H1 (cell line): Measurements from ENCODE around the gene CELF2. TPM values are rescaled to one million over a fixed set of nuclear protein-coding genes. Genes with fewer than 3 reads are reported as not detected.

ENCODE experiments used
- CTCF ChIA-PET: fragments of 300-600 bp; sonication (Branson Sonifier 250); formaldehyde crosslinking; loops from one replicate; lab custom pipeline; 2021; ENCODE audit not compliant: partially characterized antibody; lab: Charles Lee
- POLR2A ChIA-PET: fragments of 300-600 bp; sonication (Branson Sonifier 250); formaldehyde crosslinking; loops from one replicate; lab custom pipeline; 2021; ENCODE audit warnings: inconsistent platforms; ENCODE audit not compliant: partially characterized antibody; lab: Charles Lee
- DNase-seq, 2 experiments: peaks; one replicate each; pipeline versions ENCODE4 v3.0.0 to v3.0.0-alpha.2; 2010 to 2022; ENCODE audit warnings: low spot score in 2 of 2, low read depth in 1 of 2, mixed read lengths in 1 of 2
- FAIRE-seq: peaks from 2 replicates; lab custom pipeline; 2011; peaks lifted over from hg19 to GRCh38; lab: Jason Lieb, UNC
- H2AFZ ChIP-seq: 2 replicates; pipeline ENCODE4 v1.8.1; 2012; ENCODE audit warnings: low read length, inconsistent platforms
- H2AK5ac ChIP-seq: 2 replicates; pipeline ENCODE4 v1.6.1; 2013; ENCODE audit warnings: low read depth, low read length
- H2BK120ac ChIP-seq: replicated peaks from 2 replicates; pipeline ENCODE3; 2013; ENCODE audit warnings: low read depth, low read length, inconsistent platforms
- H2BK12ac ChIP-seq: 2 replicates; pipeline ENCODE4 v1.6.1; 2013; ENCODE audit warnings: low read depth, low read length
- H2BK15ac ChIP-seq: 2 replicates; pipeline ENCODE4 v1.6.1; 2013; ENCODE audit warnings: low read length
- H2BK20ac ChIP-seq: 2 replicates; pipeline ENCODE4 v1.6.1; 2013; ENCODE audit warnings: low read length
- H2BK5ac ChIP-seq: 2 replicates; pipeline ENCODE4 v1.6.1; 2013; ENCODE audit warnings: low read depth, low read length
- H3K14ac ChIP-seq: 2 replicates; pipeline ENCODE4 v1.6.1; 2013; ENCODE audit warnings: inconsistent platforms; ENCODE audit not compliant: insufficient read length
- H3K18ac ChIP-seq: 2 replicates; pipeline ENCODE4 v1.6.1; 2013; ENCODE audit warnings: low read length; ENCODE audit errors: extremely low read depth
- H3K23ac ChIP-seq: 2 replicates; pipeline ENCODE4 v1.6.1; 2013; ENCODE audit warnings: inconsistent platforms; ENCODE audit not compliant: insufficient read length
- H3K23me2 ChIP-seq: 2 replicates; pipeline ENCODE4 v1.6.1; 2013; ENCODE audit warnings: low read depth, low read length
- H3K27ac ChIP-seq: 2 replicates; pipeline ENCODE4 v1.6.1; 2011; ENCODE audit warnings: low read depth, low read length, inconsistent platforms
- H3K27me3 ChIP-seq, 4 experiments: replicated peaks in 1 of 4; 1 replicate in 1 of 4; 2 replicates in 3 of 4; pipeline versions ENCODE4 v1.6.1 to v1.8.1; 2011 to 2013; ENCODE audit warnings: low read length in 3 of 4, mild to moderate bottlenecking in 3 of 4, inconsistent platforms in 2 of 4, mixed read lengths in 2 of 4, moderate library complexity in 1 of 4; ENCODE audit not compliant: control insufficient read depth in 3 of 4, insufficient read depth in 3 of 4; ENCODE audit errors: extremely low read depth in 1 of 4
- H3K36me3 ChIP-seq, 4 experiments: 2 replicates each; pipeline versions ENCODE4 v1.6.1 to v1.8.1; 2011 to 2013; ENCODE audit warnings: mild to moderate bottlenecking in 4 of 4, low read length in 3 of 4, moderate library complexity in 2 of 4, control low read depth in 1 of 4, inconsistent platforms in 1 of 4; ENCODE audit not compliant: insufficient read depth in 4 of 4, control insufficient read depth in 2 of 4
- H3K4ac ChIP-seq: replicated peaks from 2 replicates; pipeline ENCODE3; 2013; ENCODE audit warnings: low read length, low read depth, mixed read lengths, inconsistent platforms; ENCODE audit not compliant: insufficient read length
- H3K4me1 ChIP-seq, 4 experiments: replicated peaks in 1 of 4; 1 replicate in 1 of 4; 2 replicates in 3 of 4; pipeline versions ENCODE4 v1.6.1 to v1.8.1; 2011 to 2013; ENCODE audit warnings: low read length in 3 of 4, inconsistent platforms in 2 of 4, mixed read lengths in 1 of 4; ENCODE audit not compliant: insufficient read depth in 4 of 4, control insufficient read depth in 3 of 4
- H3K4me2 ChIP-seq, 2 experiments: 2 replicates each; pipeline versions ENCODE4 v1.6.1 to v1.8.1; 2011 to 2013; ENCODE audit warnings: low read depth in 2 of 2, low read length in 2 of 2, control low read depth in 1 of 2, inconsistent platforms in 1 of 2, mild to moderate bottlenecking in 1 of 2; ENCODE audit not compliant: insufficient read depth in 1 of 2
- H3K4me3 ChIP-seq, 4 experiments: fragments of 200-600, 300-600 bp in 1 of 4; sonication (generic), shearing (Covaris generic), sonication (Bioruptor Twin) in 1 of 4; 2 replicates each; pipeline versions ENCODE4 v1.5.1 to v1.8.1; 2011 to 2016; ENCODE audit warnings: low read length in 4 of 4, low read depth in 3 of 4, control low read depth in 2 of 4, inconsistent platforms in 2 of 4, mild to moderate bottlenecking in 2 of 4, mixed read lengths in 1 of 4, moderate library complexity in 1 of 4; ENCODE audit not compliant: insufficient read depth in 2 of 4; ENCODE audit errors: extremely low read depth in 1 of 4
- H3K56ac ChIP-seq: replicated peaks from 2 replicates; pipeline ENCODE3; 2013; ENCODE audit warnings: low read depth, mild to moderate bottlenecking, mixed read lengths, low read length, inconsistent platforms; ENCODE audit not compliant: insufficient read length
- H3K79me1 ChIP-seq: 2 replicates; pipeline ENCODE4 v1.6.1; 2013; ENCODE audit warnings: low read depth, low read length, control low read depth
- H3K79me2 ChIP-seq, 2 experiments: 2 replicates each; pipeline versions ENCODE4 v1.6.1 to v1.8.1; 2012 to 2013; ENCODE audit warnings: low read length in 2 of 2, mild to moderate bottlenecking in 2 of 2, inconsistent platforms in 1 of 2; ENCODE audit not compliant: insufficient read depth in 2 of 2, control insufficient read depth in 1 of 2
- H3K9ac ChIP-seq, 4 experiments: replicated peaks in 1 of 4; 1 replicate in 1 of 4; 2 replicates in 3 of 4; pipeline versions ENCODE4 v1.6.1 to v1.8.1; 2011 to 2013; ENCODE audit warnings: low read depth in 3 of 4, low read length in 3 of 4, control low read depth in 2 of 4, mild to moderate bottlenecking in 2 of 4, moderate library complexity in 2 of 4, inconsistent platforms in 1 of 4; ENCODE audit errors: extremely low read depth in 1 of 4
- H3K9me3 ChIP-seq, 2 experiments: 2 replicates each; pipeline versions ENCODE4 v1.6.1 to v1.8.1; 2012 to 2013; ENCODE audit warnings: mild to moderate bottlenecking in 2 of 2, moderate library complexity in 2 of 2, control low read depth in 1 of 2, inconsistent platforms in 1 of 2, low read depth in 1 of 2, low read length in 1 of 2, mixed read lengths in 1 of 2; ENCODE audit not compliant: insufficient read depth in 2 of 2
- H4K20me1 ChIP-seq, 2 experiments: replicated peaks in 1 of 2; 2 replicates each; pipeline versions ENCODE3 to v1.8.1; 2011 to 2013; ENCODE audit warnings: inconsistent platforms in 2 of 2, low read length in 2 of 2, mild to moderate bottlenecking in 1 of 2; ENCODE audit not compliant: insufficient read depth in 2 of 2, control insufficient read depth in 1 of 2
- H4K5ac ChIP-seq: 2 replicates; pipeline ENCODE4 v1.6.1; 2013; ENCODE audit warnings: low read length, low read depth, mixed read lengths, inconsistent platforms; ENCODE audit not compliant: insufficient read length
- H4K8ac ChIP-seq: 2 replicates; pipeline ENCODE4 v1.8.0; 2013; ENCODE audit warnings: mild to moderate bottlenecking, moderate library complexity, low read length, inconsistent platforms; ENCODE audit not compliant: insufficient read depth; ENCODE audit errors: extremely low read depth
- H4K91ac ChIP-seq: replicated peaks from 2 replicates; pipeline ENCODE3; 2013; ENCODE audit warnings: low read length, mixed read lengths, inconsistent platforms; ENCODE audit not compliant: insufficient read length
- CBX5 ChIP-seq: fragments of 300-800, 300-1000 bp; sonication (generic); IDR thresholded peaks from 2 replicates; pipeline ENCODE4 v1.7.1; 2016; ENCODE audit warnings: antibody characterized with exemption, low read length, low read depth
- EZH2 ChIP-seq: fragments of 200-600 bp; sonication (generic); IDR thresholded peaks from 2 replicates; pipeline ENCODE4 v1.7.1; 2012; ENCODE audit warnings: low read depth, mild to moderate bottlenecking, moderate library complexity, low read length, inconsistent platforms; ENCODE audit not compliant: severe bottlenecking
- GTF2F1 ChIP-seq: IDR thresholded peaks from 2 replicates; pipeline ENCODE4 v1.6.1; 2012; ENCODE audit warnings: low read depth, low read length, improper control_type of control experiment, borderline replicate concordance
- KDM1A ChIP-seq: fragments of 200-600, 300-600 bp; sonication (generic); IDR thresholded peaks from 2 replicates; pipeline ENCODE4 v1.7.1; 2016; ENCODE audit warnings: mild to moderate bottlenecking, low read length, borderline replicate concordance
- KDM5A ChIP-seq: fragments of 200-600 bp; IDR thresholded peaks from 2 replicates; pipeline ENCODE4 v1.7.1; 2012; ENCODE audit warnings: mild to moderate bottlenecking, low read length, inconsistent platforms, mixed read lengths
- NANOG ChIP-seq: IDR thresholded peaks from 2 replicates; pipeline ENCODE4 v1.6.1; 2011; ENCODE audit warnings: low read length, low read depth, mild to moderate bottlenecking, inconsistent platforms; ENCODE audit not compliant: insufficient read depth, poor library complexity, severe bottlenecking
- PHF8 ChIP-seq: fragments of 200-600 bp; sonication (generic); conservative IDR thresholded peaks from 2 replicates; pipeline ENCODE4 v1.7.1; 2012; ENCODE audit warnings: low read depth, mild to moderate bottlenecking, inconsistent platforms, low read length, moderate library complexity
- POLR2A ChIP-seq, 2 experiments: IDR thresholded peaks; 1 replicate in 1 of 2; 2 replicates in 1 of 2; pipeline ENCODE4 v1.6.1; 2011; ENCODE audit warnings: low read depth in 2 of 2, low read length in 2 of 2, mild to moderate bottlenecking in 2 of 2; ENCODE audit errors: control extremely low read depth in 1 of 2
- RFX5 ChIP-seq: IDR thresholded peaks from 2 replicates; pipeline ENCODE4 v1.6.1; 2011; ENCODE audit warnings: low read depth, low read length, improper control_type of control experiment, borderline replicate concordance
- RNF2 ChIP-seq: fragments of 200-900, 300-1000 bp; sonication (generic); IDR thresholded peaks from 2 replicates; pipeline ENCODE4 v1.7.1; 2016; ENCODE audit warnings: borderline replicate concordance, low read depth, mild to moderate bottlenecking, antibody characterized with exemption, low read length; ENCODE audit not compliant: poor library complexity, severe bottlenecking; ENCODE audit errors: missing control alignments
- WGBS, 2 experiments: shearing (Covaris generic) in 1 of 2; methylation state at CpG; one replicate each; pipeline versions ENCODE4 v1.1.6 to v1.1.7; 2013 to 2015; ENCODE audit warnings: low lambda C conversion rate in 2 of 2, mixed read lengths in 2 of 2, inconsistent platforms in 1 of 2, low coverage in 1 of 2, missing lambda C conversion rate in 1 of 2; ENCODE audit not compliant: insufficient replicate concordance in 2 of 2, insufficient coverage in 1 of 2, insufficient read length in 1 of 2; ENCODE audit errors: extremely low coverage in 1 of 2, missing lambda C conversion rate in 1 of 2; 5-methylcytosine and 5-hydroxymethylcytosine counted together
- polyA plus RNA-seq, 7 experiments: library from polyadenylated mRNA; depleted of rRNA in 3 of 7; stranded (reverse) in 5 of 7; unstranded in 2 of 7; fragments of >200 nt in 5 of 7; fragments of 200-250 nt in 2 of 7; gene quantifications; 1 replicate in 5 of 7; 2 replicates in 1 of 7; 4 replicates in 1 of 7; pipeline versions ENCODE4 v1.2.1 to v1.2.3, GENCODE V29; 2011 to 2013; ENCODE audit warnings: missing spikeins in 2 of 7, mixed read lengths in 2 of 7
- total RNA-seq: library from RNA; stranded (reverse); fragmentation: NEBNext Ultra II Directional; extraction: Animal tissue kit (Norgen Biotek cat#: 25700); gene quantifications from 2 replicates; pipeline ENCODE4 v1.2.1, GENCODE V29; 2021
- TF ChIP-seq, protein P1 (sequence below): IDR thresholded peaks from 2 replicates; pipeline ENCODE4 v1.6.1; 2012; ENCODE audit warnings: low read length, inconsistent platforms

The CELF2 gene
- total and polyA plus RNA-seq, 2 of the 8 experiments (the other 6 are each of a cell fraction or from before 2014, with no cell fraction given) = 18.3 to 22.7 TPM

GRCh38 chr10:11191678-11192077 is 174.0 kb downstream of the CELF2 start:
- DNase-seq = no peak
- Histone ChIP-seq H2BK15ac (no peak overlapping the region), H3K4me3 (no peak overlapping the region), H4K8ac (no peak overlapping the region), H3K36me3 (peaks cover 0 to 2% (median 0%) of the 10 kb centered on the region in 4 experiments; a peak in 1 of 8 replicates), H3K9me3 (no peaks in the 10 kb centered on the region), H3K4me2 (no peak overlapping the region), H2AK5ac (no peak overlapping the region), H3K4ac (no peak overlapping the region), H3K9ac (no peak overlapping the region), H3K27ac (no peak overlapping the region), H3K79me2 (no peaks in the 10 kb centered on the region), H3K27me3 (no peaks in the 10 kb centered on the region), H2BK20ac (no peak overlapping the region; the same call in 1 of the 2 replicates), H4K5ac (no peak overlapping the region), H3K56ac (no peak overlapping the region), H2AFZ (no peak overlapping the region), H3K23me2 (no peaks in the 10 kb centered on the region), H2BK5ac (no peak overlapping the region), H3K4me1 (peaks cover 2 to 19% (median 9%) of the 10 kb centered on the region in 4 experiments), H2BK120ac (no peak overlapping the region), H4K91ac (no peak overlapping the region), H2BK12ac (peak overlapping the region; percentile 29; the same call in 1 of the 2 replicates), H3K14ac (no peak overlapping the region), H3K79me1 (no peaks in the 10 kb centered on the region), H3K23ac (no peak overlapping the region), H3K18ac (no peak overlapping the region), H4K20me1 (no peaks in the 10 kb centered on the region)
- no peak for FAIRE-seq
- CTCF ChIA-PET = interaction anchor here (0.6 to 1.7 kb wide), 2 partner anchors 10 to 20 kb away, joined by 3 to 9 read pairs; no protein-coding TSS in a partner anchor
- 95% methylated on average over 5 of the region's 5 CpGs; no CpG with 5 or more reads in 1 of the 2 experiments for WGBS, 2 experiments
- POLR2A ChIA-PET = interaction anchor here (1.1 kb wide), 1 partner anchor 20 kb away, joined by 3 read pairs; no protein-coding TSS in a partner anchor
- TF ChIP-seq KDM1A (no peak), POLR2A (IDR thresholded peaks at IDR 0.05; ENCODE audit: control extremely low read depth in 1 of 2, low read depth in 2 of 2, low read length in 2 of 2) (no peak), NANOG (no peak), CBX5 (no peak), PHF8 (no peak), EZH2 (no peak), KDM5A (no peak), RFX5 (no peak), RNF2 (no peak), GTF2F1 (no peak)
- TF ChIP-seq, protein P1, sequence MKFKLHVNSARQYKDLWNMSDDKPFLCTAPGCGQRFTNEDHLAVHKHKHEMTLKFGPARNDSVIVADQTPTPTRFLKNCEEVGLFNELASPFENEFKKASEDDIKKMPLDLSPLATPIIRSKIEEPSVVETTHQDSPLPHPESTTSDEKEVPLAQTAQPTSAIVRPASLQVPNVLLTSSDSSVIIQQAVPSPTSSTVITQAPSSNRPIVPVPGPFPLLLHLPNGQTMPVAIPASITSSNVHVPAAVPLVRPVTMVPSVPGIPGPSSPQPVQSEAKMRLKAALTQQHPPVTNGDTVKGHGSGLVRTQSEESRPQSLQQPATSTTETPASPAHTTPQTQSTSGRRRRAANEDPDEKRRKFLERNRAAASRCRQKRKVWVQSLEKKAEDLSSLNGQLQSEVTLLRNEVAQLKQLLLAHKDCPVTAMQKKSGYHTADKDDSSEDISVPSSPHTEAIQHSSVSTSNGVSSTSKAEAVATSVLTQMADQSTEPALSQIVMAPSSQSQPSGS = no peak
